ENCODE data around the gene GGTLC1. TPM values are rescaled to one million over a fixed set of nuclear protein-coding genes. Genes with fewer than 3 reads are reported as not detected.

The GGTLC1 gene
- total RNA-seq, 1 donor from 2014 or later = not detected

DNA sequence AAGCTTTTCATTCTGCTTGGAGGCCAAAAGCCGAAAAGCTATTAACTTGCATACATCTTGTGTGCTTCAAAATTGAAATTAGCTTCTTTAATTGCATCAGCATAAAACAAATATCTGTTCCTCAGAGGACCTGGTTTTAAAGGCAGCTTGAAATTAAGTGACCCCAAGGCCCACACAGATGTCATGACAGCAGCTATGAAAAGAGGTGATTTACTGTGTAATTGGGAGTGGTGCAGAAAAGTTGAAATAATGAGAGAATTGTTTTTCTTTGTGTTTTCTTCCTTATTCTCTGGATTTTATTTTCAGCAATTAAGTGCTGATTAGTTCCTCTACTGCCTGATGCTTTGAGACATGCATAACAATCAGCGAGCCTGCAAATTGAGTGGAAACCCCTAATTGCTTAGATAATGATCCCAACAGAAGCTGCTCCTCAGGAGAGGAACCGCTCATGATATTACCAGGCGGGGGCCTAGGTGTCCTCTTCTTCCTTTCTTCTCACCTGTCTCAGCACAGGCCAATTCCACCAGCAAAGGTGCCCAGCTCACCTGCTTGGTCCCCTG is 34.1 kb upstream of the GGTLC1 start:
- H3K4me3 ChIP-seq (ENCODE audit: low read depth, low read length) = no peak overlapping the region
- FAIRE-seq = no peak
- H3K27me3 ChIP-seq (ENCODE audit: control insufficient read depth, insufficient read depth, low read length) = no peaks in the 10 kb centered on the region
- TF ChIP-seq CTCF (IDR thresholded peaks at IDR 0.05; ENCODE audit: insufficient read depth, low read length, severe bottlenecking) = no peak
- H3K36me3 ChIP-seq (ENCODE audit: control insufficient read depth, insufficient read depth, low read length) = no peaks in the 10 kb centered on the region
- no peak for DNase-seq (ENCODE audit: low read depth)

DNA sequence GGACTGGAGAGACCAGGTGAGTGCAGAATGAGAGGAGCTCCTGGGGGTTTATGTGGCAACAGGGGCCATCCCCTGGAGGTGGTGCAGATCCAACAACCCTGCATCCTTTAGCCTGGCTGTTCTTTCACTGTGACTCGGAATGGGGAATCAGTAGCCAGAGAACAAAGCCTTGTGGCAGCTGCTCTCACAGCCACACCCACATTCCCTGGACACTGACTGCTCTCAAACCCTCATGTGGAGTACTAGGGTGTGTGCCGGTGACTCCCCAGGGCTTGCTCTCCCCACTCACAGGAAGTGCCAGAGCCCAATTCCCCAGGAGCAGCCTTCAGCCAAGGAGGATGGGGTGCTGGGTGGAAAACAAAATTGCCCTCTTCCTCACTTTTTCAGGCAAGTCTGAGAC is 30.2 kb upstream of the GGTLC1 start:
- DNase-seq (ENCODE audit: low read depth) = peak; percentile 83
- FAIRE-seq = peak; percentile 98
- no peaks in the 10 kb centered on the region for H3K36me3 ChIP-seq (ENCODE audit: control insufficient read depth, insufficient read depth, low read length)
- no peak overlapping the region for H3K4me3 ChIP-seq (ENCODE audit: low read depth, low read length)
- no peaks in the 10 kb centered on the region for H3K27me3 ChIP-seq (ENCODE audit: control insufficient read depth, insufficient read depth, low read length)
- TF ChIP-seq CTCF (IDR thresholded peaks at IDR 0.05; ENCODE audit: insufficient read depth, low read length, severe bottlenecking) = no peak

DNA sequence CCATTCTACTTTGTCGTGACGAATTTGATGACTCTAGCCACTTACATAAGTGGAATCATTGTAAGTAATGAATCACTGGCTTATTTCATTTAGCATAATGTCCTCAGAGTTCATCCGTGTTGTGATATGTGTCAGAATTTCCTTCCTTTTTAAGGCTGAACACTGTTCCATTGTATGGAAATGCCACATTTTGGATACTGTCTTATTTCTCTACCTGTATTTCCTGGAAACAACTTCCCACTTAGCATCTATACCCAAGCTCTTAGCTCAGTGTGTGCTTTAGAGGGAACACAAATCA is 28.8 kb upstream of the GGTLC1 start:
- DNase-seq (ENCODE audit: low read depth) (peak; percentile 83), FAIRE-seq (no peak)

GRCh38 chr20:24016607-24017457 is 28.3 kb upstream of the GGTLC1 start:
- FAIRE-seq (peak; percentile 64), DNase-seq (ENCODE audit: low read depth) (no peak)
- Histone ChIP-seq H3K4me3 (ENCODE audit: low read depth, low read length) (no peak overlapping the region), H3K36me3 (ENCODE audit: control insufficient read depth, insufficient read depth, low read length) (no peaks in the 10 kb centered on the region), H3K27me3 (ENCODE audit: control insufficient read depth, insufficient read depth, low read length) (no peaks in the 10 kb centered on the region)
- TF ChIP-seq CTCF (IDR thresholded peaks at IDR 0.05; ENCODE audit: insufficient read depth, low read length, severe bottlenecking) = no peak

More for the DNA sequence above, 28.8 kb upstream of the GGTLC1 start:
- no peaks in the 10 kb centered on the region for H3K27me3 ChIP-seq (ENCODE audit: control insufficient read depth, insufficient read depth, low read length)
- H3K4me3 ChIP-seq (ENCODE audit: low read depth, low read length) = no peak overlapping the region
- TF ChIP-seq CTCF (IDR thresholded peaks at IDR 0.05; ENCODE audit: insufficient read depth, low read length, severe bottlenecking) = no peak
- H3K36me3 ChIP-seq (ENCODE audit: control insufficient read depth, insufficient read depth, low read length) = no peaks in the 10 kb centered on the region

DNA sequence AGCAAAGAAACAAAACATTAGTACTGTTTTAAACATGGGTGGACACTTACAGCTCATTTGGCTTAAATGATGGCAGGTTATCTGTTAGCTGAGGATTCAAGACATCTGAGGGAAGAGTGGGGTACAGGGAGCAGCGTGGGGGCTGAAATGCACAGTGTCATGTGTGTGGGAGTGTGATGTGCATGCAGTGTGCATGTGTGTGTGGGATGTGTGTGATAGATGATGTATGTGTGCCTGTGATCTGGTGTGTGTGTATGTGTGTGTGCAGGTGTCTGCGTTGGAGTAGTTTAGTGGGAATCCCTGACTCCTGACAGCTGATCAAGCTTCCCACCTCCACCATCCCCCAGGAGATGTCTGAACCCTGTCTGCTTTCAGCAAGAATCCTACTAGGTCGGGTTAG is 25.4 kb upstream of the GGTLC1 start:
- FAIRE-seq (no peak), DNase-seq (ENCODE audit: low read depth) (no peak)
- no peaks in the 10 kb centered on the region for H3K27me3 ChIP-seq (ENCODE audit: control insufficient read depth, insufficient read depth, low read length)
- TF ChIP-seq CTCF (IDR thresholded peaks at IDR 0.05; ENCODE audit: insufficient read depth, low read length, severe bottlenecking) = no peak
- H3K4me3 ChIP-seq (ENCODE audit: low read depth, low read length) = no peak overlapping the region
- H3K36me3 ChIP-seq (ENCODE audit: control insufficient read depth, insufficient read depth, low read length) = no peaks in the 10 kb centered on the region

Data from bronchial epithelial cell (primary cell).